NCI-H1092 treated with DMSO at 0.1 percent for 48 hours (cell line): ENCODE results near the gene EHD4.

Source experiments
- DNase-seq: peaks from one replicate; lab custom pipeline; 2025; lab: John Stamatoyannopoulos, UW

EHD4 gene

DNA sequence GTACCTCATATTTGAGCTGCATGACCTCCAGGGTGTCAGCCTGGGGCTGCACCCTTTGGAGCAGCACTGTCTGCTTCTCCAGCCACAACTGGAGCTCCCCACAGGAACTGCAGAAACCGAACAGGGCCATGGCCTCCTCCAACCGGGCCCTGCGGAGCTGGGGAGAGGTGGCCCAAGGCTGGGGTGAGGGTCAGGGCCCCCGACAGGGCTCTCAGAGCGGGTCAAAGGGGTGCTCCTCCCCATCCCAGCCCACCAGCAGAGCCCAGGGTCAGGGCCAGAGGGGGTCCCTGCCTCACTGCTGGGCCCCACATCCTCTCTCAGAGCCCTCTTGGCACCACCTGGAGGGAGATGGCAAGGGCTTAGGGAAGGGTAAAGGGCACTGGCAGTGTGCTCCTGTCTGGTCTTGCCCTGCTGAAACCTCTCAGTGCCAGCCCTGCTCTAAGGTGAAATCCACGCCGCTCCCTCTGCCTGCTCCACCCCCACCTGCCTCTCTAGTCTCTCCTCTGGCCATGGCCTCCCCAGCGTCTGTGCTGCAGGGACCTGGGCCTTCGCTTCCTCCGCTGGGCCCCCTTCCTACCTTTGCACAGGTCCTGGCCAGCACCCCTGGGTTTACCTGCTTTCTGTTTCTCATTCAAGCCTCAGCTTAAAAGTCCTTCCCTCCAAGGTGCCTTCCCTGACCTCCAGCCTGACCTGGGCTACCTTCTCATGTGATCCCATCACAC, 92.0 kb downstream of the EHD4 start:
- no peak for DNase-seq

DNA sequence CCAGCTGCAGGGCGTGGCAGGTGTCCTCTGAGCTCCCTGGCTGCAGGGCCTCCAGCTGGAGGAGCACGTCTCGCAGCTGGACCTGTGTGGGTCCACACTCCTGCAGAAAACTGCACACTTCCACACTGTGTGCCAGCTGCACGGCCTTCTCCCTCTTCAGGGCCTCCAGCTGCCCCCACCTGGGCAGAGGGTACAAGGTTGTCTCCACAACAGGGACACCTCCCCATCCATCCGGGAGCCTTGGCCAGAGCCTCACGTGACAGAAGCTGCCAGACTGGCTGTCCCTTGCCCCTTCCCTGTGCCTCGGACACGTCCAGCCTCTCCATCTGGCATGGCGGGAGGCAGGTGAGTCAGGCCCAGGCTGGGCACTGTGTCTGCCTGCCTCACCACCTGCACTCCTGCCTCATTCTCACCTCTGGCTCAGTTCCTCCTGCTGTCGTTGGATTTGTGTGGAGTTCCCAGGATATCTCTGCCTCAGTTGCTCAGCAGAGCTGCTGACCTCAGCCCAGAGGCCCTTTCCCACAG, 93.0 kb downstream of the EHD4 start:
- no peak for DNase-seq

DNA sequence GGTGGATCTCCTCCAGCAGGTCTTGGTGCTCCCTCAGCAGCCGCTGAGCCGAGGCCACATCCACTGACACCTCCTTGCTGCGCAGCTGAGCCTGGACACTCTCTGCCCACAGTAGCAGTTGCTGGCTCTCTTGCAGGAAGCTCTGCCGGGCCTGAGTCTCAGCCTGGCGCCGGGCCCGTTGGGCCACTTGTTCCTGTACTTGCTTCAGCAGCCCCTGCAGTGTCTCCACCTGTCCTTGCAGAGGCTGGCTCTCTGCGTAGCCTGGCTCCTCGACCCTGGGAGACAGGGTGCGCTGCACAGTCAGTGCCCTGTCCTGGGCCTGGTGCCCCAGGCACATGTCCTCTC, 94.0 kb downstream of the EHD4 start:
- DNase-seq: peak; percentile 54

DNA sequence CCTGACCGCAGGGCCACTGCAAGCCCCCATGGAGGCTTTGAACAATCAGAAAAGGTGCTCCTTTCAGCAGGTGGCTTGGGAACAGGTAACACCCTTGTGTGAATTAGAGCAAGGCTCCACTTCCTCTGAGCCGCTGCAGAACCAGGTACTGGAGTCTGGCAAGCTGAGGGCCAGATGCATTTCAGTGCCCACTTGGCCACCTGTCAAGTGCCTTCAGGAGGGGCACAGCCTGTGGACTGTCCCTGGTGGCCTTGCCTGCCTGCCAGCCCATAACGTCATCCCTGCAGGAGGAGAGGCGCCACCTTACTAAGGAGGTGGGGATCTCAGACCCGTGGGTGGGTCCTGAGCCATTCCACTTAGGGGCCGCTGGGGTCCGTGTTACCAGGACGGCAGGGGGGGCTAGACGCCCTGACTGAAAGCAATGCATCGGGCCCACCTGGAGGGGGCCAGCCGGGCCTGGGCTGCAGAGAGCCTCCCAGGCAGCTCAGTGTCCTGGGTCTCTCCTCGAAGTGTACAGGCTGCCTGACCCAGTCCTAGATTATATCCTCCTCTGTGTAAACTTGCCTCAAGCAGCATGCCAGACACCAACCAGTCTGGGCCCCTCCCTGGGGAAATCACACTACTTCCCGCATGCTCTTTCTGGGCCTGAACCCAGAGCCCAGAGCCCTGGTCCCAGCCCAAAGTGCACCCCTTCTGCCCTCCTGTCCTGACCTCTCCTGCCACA, 94.6 kb downstream of the EHD4 start:
- DNase-seq: peak; percentile 40

DNA sequence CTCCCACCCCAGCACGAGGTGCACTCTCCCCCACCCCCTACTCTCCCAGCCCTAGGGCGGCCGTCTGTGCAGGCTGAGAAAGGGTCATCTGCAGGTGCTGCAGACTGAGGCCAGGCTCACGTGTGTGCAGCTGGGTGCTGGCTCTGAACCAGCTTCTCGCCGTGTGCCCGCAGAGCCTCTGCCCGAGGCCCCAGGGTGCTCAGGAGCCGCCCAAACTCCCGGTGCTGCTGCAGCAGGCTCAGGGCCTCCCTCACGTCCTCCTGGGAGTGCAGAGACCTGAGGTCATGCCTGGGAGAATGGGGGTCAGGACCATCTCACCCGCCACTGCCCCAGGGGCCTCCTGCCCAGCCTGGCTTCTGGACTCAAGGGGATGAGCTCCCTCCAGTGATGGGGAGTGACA, 95.7 kb downstream of the EHD4 start:
- peak; percentile 29 for DNase-seq

DNA sequence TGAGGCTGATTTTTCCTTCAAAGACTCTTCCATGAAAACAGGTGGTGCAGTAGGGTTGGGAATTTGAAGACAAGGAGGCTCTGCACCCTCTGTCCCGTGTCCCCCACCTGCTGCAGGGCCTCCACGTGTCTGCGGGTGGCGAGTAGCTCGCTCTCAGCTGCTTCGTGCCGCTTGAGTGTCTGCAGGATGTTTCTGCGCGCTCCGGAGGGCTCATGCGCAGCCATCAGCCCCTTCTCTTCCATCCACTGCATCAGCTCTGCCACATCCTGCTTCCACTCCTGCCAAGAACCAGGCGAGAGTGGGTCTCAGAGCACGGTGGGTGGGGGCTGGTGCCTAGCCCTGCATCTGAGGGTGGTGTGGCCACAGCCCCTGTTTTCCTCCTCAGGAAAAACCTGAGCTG, 96.3 kb downstream of the EHD4 start:
- no peak for DNase-seq

DNA sequence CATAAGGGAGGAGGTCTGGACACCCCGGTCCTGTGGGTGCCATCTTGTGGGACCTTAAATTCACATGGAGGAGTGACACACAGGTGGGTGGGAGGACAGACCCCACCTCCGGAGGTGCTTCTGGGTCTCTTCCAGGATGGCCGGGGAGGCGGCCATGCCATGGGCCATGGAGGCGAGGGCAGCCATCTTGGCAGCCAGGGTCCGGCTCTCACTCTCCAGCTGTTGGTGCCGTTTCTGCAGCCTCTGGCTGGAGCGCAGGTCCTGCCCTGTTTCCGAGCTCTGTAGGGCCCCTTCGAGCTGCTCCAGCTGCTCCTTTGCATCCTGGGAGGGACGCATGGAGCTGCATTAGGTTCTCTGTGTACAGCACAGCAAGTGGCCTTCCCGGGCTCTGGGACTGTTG, 97.6 kb downstream of the EHD4 start:
- DNase-seq: no peak

DNA sequence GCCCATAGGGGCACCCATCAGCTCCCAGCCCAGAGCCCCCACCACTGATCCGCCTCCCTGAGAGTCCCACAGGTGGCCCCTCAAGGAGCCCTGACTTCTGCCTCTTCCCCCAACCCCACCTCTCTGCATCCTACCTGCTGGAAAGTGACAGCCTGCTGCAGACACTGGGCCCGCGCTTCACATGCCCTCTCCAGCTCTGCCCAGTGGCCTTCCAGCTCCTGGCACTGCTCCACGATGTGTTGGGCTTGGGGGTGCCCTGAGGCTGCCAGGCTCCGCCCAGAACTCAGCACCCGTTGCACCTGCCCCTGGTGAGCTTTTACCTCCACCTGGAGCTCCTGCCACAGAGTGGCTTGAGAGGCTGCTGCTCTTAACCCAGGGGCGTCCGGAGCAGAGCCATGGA, 98.6 kb downstream of the EHD4 start:
- DNase-seq: no peak

DNA sequence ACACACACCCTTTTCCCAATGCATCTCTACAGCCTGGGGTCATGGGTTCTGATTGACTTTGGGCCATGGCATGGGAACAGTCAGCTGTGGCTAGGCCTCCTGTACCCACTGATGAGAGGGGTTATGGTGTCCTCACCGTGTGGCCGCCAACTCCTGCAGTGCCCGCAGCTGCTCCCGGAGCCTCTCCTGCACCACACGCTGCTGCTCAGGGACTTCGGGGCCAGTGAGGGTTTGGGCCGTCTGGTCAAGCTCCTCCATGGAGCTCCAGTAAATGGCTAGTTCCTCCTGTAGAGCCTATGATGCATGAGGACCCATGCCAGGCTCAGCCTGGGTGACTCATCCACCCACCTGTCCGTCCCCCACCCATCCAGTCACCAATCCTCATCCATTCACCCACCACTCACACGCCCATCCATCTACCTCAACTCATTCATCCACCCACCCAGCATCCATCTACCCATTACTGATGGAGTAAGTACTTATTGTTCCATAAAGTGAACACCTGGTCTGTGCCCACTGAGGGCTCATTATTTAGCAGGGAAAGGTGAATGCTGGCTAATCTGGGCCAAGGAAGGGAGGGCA, 100.1 kb downstream of the EHD4 start:
- no peak for DNase-seq

DNA sequence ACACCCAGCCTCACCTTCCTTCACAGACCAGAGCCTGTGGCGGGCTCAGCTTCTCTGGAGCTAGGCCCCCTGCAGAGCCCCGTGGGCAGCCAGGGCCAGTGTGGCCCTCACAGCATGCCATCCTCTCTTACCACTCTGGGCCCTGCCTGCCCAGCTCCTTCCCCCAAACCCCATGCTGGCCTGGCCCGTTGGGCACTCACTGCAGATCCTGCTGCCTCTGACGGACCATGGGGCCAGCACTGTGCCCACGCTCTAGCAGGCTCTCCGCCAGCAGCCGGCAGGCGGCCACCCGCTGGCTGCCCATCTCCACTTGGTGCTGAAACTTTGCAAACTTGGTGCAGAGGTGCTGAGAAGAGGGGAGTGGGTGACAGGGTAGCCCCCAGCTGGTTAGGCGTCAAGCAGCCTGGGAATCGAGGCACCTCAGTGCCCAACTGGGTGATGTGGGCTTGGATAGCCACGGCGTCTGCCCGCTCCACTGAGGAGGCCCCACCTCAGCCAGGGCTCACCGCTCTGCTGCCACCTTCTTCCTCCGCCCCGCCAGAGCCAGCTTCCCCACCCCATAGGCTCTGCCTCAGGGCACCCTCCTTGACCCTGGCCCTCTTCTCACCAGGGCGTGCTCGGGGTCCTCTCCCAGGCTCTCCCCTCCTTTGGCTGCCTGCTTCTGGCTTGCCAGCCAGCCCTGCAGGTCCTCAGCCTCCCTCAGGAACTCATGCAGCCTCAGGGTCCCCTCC, 101.0 kb downstream of the EHD4 start:
- DNase-seq: no peak

DNA sequence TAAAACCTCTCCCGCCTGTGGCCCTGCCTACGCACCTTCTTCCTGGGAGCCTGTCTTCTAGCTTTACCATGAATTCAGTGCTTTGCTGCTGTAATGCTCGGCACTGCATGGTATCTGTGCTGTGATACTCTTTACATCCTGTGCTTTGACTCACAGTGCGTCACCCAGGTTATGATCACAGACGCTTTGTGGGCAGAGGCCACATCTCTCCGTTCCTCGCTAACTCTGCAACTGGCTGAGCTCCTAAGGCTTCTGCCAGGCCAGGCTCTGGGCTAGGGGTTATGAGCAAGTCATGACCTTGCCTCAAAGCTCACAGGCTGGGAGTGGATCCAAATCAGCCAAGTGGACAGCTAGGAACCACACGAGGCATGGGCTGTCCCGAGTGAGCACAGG, 101.7 kb downstream of the EHD4 start:
- no peak for DNase-seq

DNA sequence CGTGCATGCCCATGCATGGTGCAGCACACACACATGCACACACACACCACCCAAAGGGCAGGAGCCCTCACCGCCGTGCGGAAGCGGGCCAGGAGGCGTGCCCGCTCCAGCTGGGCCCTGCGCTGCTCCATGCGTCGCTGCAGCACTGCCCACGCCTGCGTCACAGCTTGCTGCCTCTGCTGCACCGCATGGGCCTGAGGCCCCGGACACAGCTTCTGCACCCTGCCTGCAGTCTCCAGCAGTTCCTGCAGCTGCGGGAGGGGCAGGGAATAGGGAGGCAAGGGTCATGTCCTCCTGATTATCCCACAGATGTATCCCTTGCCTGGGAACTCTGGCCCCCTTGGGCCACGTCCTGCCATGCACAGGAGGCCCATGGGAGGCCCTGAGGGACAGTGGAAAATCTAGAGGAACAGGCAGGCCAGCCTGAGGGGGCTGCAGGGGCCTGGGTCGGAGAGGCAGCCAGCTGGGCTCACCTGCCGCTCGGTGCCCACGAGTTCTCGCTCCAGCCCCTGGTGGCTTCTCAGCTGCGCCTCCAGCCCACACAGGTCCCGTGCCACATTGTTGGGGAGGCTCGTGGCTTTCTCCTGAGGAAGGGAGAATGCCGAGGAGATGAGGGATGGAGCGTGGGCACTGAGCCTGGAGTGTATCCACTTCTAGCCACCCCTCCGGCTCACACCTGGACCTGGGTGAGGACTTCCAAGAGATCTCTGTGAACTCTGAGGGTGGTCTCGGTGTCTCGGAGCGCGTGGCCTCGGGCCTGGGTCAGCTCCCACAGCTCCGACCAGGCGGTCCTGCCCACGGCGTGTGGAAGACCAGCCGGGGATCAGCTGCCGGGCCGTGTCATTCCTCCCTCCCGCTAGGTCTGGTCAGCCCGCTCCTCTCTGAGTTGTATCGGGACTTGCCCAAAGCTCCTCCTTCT, 102.3 kb downstream of the EHD4 start:
- no peak for DNase-seq

DNA sequence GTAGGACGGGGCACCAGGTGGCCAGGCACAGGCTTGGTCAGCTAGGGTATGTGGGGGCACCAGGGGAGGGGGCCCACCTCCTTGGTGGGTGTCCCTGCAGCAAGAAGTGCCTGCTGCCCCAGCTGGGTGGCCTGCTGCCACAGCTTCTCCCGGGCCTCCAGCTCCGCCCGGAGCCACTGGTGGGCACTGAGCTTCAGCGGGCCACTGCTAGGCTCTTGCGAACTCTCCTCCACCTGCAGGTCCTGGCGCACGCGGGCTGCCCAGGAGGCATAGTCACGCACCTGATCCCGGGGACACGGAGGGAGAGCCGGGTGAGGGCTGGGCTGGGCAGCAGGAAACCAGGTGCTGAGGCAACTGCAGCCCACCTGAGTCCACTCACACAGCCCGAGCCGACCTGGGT, 104.0 kb downstream of the EHD4 start:
- no peak for DNase-seq

DNA sequence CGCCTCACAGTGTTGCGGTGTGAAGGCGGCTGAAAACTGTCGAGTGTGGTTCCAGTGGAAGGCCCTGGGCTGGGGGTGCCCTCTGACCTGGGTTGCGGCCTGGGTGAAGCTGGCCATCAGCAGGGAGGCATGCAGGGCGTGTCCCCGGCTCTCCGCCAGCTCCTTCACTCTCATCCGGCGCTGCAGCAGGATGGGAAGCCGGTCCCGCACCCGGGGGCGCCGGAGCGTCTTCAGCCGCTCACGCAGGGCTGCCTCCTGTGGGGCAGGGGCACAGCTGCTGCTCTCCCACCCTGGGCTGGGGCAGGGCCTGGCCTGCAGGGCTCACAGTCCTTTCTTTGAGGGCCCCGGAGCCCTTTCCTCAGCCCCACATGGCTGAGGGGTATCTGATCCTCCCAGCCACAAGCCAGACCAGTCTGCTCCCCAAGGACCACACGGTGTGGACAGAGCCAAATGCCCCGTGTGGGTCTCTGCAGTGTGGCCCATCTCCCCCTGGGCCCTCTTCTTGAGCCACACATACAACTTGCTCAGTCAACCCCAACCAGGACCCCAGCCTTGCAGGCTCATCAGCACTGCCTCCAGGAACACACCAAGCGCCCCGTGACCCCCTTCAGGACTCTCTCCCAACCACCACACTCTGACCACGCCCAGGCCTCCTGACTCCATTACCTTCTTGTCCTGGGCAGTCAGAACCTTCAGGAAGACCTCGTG, 105.3 kb downstream of the EHD4 start:
- no peak for DNase-seq

DNA sequence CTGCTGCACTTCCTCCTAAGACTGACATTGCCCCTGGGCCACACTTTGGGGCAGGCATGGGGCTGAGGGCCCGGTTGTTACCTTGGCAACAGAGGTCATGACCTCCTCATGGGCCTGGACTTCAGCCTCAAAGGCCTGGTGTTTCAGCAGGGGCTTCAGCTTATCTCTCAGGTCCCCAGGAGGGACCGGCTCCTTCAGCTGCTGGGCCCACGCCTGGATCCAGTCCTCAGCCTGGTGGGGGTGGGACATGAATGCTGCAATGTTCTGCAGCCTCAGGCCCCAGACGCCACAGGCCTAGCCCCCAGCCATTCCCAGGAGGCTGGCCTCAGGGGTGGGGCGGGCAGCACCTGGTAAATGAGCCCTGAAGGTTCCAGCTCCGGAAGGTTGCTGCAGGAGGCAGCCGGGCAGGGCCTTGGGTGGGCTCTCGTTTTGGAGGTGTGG, 106.1 kb downstream of the EHD4 start:
- DNase-seq: no peak

DNA sequence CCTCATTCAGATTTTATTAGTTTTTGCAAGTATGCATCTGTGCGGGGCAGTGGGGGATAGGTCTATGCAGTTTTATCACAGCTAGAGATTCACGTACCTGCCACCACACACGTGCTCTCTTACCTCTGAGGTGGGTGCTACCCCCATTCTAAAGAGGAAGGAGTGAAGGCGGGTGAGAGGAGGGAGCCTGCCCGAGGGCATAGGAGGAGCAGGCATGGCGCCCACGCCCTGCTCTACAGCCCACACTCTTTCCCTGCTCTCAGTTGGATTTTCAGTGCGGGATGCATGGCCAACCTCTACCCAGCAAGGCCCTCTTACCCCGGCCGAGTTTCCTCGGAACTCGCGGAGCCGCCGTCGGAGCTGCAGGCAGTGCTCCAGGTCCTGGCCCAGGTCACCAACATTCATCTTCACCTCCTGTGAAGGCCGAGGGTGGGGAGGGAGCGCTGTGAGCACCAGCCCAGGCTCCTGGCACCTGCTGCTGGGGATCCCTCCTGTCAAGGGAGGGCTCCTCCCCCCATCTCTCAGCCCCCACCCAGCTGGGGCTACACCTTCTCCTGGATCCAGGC, 106.8 kb downstream of the EHD4 start:
- no peak for DNase-seq

DNA sequence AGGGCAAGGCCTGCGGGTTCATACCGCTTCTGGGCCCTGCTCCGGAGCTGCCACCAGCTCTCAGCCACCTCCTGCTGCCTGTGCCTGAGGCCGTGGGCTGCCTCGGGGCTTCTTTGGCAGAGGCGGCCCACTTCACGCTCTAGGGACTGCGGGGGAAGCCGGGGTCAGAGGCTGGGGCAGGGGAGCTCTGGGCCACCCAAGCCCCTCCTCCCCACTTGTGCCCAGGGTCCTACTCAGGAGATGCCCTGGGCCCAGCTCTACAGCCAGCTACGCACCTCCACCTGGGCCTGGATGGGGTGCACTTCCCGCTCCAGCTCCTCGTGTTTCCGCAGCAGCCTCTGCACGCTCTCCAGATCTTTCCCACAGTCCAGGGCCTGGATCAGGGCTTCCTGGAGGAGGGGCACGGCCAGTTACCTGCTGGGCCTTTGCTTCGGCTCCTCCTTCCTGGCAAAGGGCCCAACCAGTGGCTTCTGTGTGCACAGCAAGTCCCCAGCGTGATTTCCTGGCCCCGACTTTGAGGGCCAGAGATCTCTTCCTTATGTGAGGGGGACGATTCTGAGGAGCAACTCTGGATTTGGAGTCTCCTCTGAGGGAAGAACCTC, 109.7 kb downstream of the EHD4 start:
- DNase-seq: no peak

DNA sequence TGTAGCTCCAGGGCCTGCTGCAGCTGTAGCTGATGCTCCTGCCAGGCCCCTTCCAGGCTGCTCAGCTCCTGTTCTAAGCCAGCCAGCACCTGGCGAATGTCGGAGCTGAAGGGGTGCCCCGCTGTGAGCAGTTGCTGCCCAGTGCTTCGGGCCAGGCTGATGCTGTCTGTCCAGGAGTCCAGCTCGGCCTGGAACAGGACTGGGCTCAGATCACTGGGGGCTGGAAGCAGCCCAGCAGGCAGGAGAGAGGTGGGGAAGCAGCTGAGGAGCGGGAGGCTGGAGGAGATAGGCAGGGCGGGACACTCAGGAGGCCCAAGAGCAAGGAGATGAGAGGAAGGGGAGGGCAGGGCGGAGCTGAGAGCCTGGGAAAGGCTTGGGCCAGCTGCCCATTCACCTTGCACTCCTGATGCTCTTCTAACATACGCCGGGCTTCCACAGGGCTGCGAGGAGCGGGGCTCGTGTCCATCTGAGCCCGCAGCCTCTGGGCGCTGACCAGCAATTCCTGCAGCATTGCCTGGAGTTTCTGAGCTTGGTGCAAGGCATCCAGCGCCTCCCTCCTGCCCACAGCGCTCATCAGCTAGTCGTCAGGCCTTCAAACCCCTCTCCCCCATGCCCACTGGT, 110.5 kb downstream of the EHD4 start:
- DNase-seq: no peak

DNA sequence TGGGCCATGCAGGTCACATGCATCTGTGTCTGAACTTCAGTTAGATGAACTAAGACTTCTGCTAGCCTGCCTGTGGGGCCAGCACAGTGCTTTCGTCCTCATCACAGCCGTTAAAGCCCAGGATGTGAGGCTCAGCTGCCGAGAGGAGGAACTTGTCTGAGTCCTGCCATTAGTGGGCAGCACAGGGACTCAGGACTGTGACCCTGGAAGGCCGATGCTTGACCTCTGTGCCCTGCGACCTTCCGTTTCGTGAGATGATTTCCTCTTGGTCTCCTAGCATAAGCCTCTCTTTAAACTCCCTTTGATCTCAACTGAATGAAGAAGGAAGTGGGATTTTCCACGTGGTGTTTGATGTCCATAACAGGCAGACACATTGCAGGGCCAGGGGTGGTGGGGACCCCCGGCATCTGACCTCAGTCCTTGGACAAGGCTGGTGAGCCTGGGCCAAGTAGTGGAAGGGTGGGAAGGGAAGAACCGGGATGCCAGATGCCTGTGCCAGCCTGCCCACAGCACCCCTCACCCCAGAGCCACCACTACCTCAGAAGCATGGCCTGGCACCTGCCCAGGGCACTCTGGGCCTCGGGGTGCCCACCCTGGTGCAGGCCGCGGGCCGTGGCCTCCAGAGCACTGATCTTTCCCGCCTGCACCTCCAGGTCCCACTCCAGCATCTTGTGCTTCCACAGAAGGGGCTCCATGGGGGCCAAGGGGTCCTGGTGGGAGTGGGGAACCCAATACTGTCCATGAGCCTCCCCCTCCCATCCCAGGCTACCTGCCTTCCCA, 112.1 kb downstream of the EHD4 start:
- no peak for DNase-seq
